Measurements from ENCODE around the gene MYO9A. TPM values are rescaled to one million over a fixed set of nuclear protein-coding genes. Genes with fewer than 3 reads are reported as not detected.

Gene MYO9A
- total RNA-seq, 1 experiment from 2014 or later = 13.6 TPM

DNA sequence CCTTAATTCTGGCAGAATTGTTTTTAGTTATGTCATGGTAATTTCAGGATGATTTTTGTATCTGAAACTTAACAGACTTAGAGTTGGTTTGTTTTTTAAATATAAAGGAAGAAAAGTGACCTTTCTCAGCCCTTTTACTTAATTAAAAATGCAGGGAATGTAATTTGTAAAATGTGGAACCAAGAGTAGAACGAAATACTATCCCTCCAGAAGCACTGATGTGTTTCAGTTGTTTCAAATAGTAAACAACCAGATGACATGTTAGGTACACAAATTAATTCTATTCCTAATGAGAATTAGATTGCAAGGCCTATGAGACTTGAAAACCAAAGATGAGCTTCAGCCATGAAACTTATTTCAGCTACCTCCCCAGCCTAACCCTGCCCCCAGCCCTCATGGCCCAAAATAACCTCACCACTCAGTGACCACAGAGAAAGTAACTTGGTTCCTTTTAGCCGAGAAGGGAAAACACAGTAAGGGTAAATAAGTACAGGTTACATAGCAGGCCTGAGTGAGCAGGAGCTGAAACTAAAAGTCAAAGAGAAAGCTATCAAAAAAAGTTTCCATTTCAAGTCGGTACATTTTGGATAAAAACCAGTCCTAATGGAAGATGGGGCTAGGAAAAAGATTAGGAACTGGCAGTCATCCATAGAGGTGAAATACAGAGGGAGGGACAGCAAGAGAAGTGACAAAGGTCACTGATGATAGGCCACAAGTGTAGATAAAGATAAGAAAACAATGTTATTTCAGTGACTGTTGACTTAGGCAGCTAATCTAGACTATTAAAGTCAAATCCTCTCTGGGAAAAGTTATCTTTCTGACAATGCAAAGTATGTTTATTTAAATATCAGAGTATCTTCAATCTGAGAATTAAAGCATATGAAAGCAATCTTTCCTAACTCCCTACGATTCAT lies 23.5 kb upstream of the MYO9A start:
- no peak for DNase-seq (ENCODE audit: low read depth, low spot score)
- in situ Hi-C loops (cut with HindIII; ENCODE audit: low pct_unique_long_range_greater_than_20kb, low sequenced_read_pairs) = no loop called here

DNA sequence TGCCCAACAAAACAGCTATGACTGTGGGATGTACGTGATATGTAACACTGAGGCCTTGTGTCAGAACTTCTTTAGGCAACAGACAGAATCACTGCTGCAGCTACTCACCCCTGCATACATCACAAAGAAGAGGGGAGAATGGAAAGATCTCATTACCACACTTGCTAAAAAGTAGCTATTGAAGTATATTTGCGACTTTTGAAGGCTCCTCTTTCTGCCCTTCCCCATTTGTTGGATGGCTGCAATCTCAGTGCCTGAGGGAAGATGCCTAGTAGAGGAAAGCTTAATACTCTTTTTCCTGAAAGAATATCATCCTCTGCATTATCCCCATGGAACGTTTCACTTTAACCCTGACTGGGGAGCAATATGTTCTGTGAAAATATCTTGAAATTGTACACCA lies 22.1 kb upstream of the MYO9A start:
- in situ Hi-C loops (cut with HindIII; ENCODE audit: low pct_unique_long_range_greater_than_20kb, low sequenced_read_pairs) = no loop called here
- DNase-seq (ENCODE audit: low read depth, low spot score) = no peak

DNA sequence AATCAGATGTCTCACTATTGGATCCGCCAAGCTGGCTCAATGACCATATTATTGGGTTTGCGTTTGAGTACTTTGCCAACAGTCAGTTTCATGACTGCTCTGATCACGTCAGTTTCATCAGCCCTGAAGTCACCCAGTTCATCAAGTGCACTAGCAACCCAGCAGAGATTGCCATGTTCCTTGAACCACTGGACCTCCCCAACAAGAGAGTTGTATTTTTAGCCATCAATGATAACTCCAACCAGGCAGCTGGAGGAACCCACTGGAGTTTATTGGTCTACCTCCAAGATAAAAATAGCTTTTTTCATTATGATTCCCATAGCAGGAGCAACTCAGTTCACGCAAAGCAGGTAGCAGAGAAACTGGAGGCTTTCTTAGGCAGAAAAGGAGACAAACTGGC lies 21.7 kb upstream of the MYO9A start:
- in situ Hi-C loops (cut with HindIII; ENCODE audit: low pct_unique_long_range_greater_than_20kb, low sequenced_read_pairs) = no loop called here
- no peak for DNase-seq (ENCODE audit: low read depth, low spot score)

DNA sequence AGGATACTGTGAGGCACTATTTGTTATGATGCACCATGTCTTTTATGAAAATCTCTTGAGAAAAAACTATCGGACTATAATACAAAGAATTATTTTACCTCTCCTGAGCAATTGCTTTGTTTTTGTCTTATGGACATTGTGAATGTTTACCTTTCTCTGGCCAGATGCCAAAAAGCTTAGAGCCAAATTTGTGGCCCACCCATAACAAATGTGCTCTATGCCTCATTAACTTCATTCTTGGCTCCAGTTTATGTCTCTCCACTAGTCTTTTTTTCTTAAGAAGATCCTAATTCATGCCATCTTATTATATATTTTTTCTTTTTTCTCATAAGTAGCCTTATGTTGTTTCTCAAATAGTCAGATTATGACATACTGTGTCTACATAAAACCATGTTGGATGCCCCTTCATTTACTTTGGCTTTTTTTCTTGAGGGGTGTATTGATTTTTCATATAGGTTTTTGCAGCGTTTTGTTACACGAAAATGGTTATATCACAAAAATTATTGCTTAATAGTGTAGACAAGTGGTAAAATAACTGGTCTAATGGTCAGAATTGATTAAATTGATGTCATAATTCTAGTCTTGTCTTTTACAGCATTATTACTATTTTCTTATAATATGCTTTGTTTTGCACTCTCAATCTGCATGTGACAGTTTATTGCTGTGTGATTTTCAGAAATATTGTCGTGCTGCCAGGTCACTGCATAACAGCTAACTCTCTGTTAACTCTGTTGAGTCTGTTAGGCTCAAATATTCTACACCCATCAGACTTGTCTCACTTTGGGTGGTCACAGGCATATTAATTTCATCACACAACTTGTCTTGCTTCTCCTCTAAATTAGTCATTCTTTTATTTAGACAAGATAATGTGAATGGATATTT lies 18.5 kb upstream of the MYO9A start:
- in situ Hi-C loops (cut with HindIII; ENCODE audit: low pct_unique_long_range_greater_than_20kb, low sequenced_read_pairs) = no loop called here
- no peak for DNase-seq (ENCODE audit: low read depth, low spot score)

DNA sequence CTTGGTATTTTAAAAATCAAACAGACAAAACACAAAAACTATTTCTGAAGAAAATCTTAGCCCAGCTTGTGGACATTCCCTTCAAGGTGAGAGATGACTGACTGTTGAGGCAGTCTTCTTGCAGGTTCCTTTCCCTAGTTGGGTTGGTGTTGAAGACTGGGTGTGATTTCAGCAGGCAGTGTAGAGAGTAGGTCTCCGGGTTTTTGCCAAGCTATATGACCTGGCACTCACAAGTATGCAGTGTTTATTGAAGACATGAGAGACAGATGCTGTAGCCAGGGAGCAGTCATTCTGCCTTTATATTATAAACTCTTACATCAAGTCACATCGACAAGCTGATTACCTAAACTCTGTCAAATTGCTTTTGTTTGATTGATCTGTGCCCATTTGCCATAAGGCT lies 17.8 kb upstream of the MYO9A start:
- in situ Hi-C loops (cut with HindIII; ENCODE audit: low pct_unique_long_range_greater_than_20kb, low sequenced_read_pairs) = no loop called here
- no peak for DNase-seq (ENCODE audit: low read depth, low spot score)

DNA sequence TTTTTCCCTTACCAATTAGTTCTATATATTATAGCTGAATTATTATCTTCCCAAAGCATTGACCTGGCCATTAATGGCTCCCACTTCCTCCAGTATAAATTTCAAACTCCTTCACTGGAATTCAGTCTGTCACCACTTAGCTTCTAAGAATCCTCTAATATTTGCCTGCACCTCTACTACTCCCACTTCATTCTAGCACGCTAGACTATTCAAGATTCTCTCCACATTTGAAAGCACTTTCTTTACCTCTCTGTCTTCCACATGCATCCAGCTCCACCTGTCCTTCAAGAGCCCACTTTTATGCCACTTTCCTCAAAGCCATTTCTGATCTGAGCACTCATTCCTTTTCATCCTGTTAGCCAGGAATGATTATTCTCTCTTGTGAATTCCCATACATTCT lies 15.3 kb upstream of the MYO9A start:
- no peak for DNase-seq (ENCODE audit: low read depth, low spot score)
- in situ Hi-C loops (cut with HindIII; ENCODE audit: low pct_unique_long_range_greater_than_20kb, low sequenced_read_pairs) = no loop called here

DNA sequence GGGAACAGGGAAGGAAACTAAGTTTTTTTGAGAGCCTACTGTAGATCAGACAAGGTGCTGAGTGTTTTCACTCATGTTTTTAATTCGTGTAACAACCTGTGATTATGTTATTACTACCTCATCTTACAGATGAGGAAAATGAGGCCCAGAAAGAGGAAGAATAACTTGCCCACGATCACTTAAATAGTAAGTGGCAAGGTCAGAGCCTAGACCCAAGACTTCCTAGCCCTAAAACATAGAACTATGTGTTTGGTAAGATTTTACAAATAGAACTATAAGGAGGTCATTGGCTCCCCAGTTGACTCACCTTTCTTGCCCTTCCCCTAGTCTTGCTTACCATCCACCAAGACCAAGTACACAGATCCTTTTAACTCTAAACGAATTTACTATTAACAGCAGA lies 14.0 kb upstream of the MYO9A start:
- in situ Hi-C loops (cut with HindIII; ENCODE audit: low pct_unique_long_range_greater_than_20kb, low sequenced_read_pairs) = no loop called here
- no peak for DNase-seq (ENCODE audit: low read depth, low spot score)

DNA sequence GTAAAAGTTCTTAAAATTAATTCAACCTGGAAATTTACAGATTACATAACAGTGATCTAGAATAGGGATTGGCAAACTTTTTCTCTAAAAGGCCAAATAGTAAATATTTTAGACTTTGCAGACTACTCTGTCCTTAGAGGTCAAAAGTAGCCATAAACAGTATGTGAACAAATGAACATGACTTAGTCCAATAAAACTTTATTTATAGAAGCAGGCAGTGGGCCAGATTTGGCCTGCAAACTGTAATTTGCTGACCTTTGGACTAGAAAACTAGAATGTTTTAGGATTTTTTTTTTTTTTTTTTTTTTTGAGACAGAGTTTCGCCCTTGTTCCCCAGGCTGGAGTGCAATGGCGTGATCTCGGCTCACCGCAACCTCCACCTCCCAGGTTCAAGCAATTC lies 12.3 kb upstream of the MYO9A start:
- in situ Hi-C loops (cut with HindIII; ENCODE audit: low pct_unique_long_range_greater_than_20kb, low sequenced_read_pairs) = no loop called here
- DNase-seq (ENCODE audit: low read depth, low spot score) = no peak

DNA sequence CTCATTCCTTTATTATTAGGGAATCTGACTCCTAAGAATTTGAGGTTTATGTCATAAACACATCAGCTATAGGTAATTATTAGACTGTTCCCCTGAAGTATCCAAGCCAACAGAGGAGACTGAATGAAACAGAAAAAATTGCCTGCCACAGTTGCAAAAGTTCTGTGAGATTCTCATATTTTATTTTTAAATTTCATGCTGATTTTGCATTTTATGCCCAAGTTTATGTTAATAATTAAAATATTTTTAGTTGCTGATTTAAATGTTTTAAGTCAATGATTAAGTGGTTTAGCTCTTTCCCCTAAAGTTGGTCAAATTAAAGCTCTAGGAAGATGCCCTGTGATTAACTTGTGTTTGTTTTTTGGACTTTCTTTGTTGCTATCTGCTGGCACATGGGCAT lies 10.4 kb upstream of the MYO9A start:
- DNase-seq (ENCODE audit: low read depth, low spot score) = no peak
- in situ Hi-C loops (cut with HindIII; ENCODE audit: low pct_unique_long_range_greater_than_20kb, low sequenced_read_pairs) = no loop called here

DNA sequence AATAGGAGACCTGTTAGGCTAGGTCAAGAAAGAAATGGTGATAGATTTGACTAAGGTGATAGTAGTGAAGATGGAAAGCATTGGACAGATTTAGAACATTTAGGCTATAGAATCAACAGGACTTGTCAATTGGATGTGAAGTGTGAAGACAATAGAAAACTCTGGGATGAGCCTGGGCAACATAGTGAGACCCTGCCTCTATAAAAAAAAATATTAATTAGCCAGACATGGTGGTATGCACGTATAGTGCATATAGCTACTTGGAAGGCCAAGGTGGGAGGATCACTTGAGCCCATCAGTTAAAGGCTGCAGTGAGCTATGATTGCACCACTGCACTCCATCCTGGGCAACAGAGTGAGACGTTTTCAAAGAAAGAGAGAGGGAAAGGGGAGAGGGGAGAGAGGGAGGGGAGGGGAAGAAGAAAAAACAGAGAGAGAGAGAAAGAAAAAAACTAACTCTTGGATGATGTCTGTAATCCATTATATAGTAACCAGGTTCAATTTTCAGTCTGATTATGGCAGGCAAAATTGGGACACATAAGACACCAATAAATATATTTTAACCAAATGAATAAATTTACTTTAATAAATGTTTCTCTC lies 9.9 kb upstream of the MYO9A start:
- no peak for DNase-seq (ENCODE audit: low read depth, low spot score)
- in situ Hi-C loops (cut with HindIII; ENCODE audit: low pct_unique_long_range_greater_than_20kb, low sequenced_read_pairs) = no loop called here

DNA sequence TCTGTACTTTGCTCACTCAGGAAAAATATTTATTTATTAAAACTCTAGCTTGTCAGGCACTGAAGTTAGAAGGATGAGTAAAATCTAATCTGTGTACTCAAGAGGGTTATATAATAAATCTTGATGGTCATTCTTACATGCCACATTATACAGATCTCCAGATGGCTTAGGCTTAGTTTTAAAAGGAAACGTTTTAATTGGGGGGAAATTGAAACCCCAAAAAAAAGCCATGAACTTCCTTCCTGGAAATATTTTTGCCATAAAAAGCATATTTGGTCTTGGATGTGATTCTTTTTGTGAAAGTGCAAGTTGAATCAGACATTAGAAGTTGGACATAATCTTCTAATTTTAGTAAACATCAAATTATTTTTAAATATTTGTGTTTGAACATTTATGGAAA lies 6.3 kb upstream of the MYO9A start:
- no peak for DNase-seq (ENCODE audit: low read depth, low spot score)
- in situ Hi-C loops (cut with HindIII; ENCODE audit: low pct_unique_long_range_greater_than_20kb, low sequenced_read_pairs) = no loop called here

DNA sequence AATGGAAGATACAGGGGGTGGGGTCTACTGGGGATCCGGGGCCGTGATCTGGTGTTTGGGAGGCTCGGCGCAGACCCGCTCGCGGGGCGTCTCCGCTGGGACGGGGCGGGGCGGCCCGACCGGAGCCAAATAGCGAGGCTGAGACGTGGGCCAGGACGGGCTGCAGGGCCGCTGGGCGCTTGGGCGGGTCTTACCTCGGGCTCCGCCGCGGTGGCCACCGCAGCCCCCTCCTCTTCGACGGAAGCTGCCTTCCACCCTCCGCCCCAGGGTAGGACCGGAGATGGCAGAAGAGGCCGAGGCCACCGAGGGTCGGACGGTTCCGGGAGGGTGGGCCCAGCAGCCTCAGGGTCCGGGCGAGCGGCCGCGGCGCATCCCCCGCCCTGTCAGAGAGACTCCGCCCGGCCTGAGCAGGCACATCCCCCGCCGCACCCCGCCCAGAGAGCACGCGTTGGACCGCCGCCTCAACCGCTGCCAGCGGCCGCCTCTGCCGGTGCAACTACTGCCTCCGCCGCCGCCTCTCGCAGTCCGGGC lies 399 bp downstream of the MYO9A start:
- in situ Hi-C loops (cut with HindIII; ENCODE audit: low pct_unique_long_range_greater_than_20kb, low sequenced_read_pairs) = no loop called here
- DNase-seq (ENCODE audit: low read depth, low spot score) = peak; percentile 81

DNA sequence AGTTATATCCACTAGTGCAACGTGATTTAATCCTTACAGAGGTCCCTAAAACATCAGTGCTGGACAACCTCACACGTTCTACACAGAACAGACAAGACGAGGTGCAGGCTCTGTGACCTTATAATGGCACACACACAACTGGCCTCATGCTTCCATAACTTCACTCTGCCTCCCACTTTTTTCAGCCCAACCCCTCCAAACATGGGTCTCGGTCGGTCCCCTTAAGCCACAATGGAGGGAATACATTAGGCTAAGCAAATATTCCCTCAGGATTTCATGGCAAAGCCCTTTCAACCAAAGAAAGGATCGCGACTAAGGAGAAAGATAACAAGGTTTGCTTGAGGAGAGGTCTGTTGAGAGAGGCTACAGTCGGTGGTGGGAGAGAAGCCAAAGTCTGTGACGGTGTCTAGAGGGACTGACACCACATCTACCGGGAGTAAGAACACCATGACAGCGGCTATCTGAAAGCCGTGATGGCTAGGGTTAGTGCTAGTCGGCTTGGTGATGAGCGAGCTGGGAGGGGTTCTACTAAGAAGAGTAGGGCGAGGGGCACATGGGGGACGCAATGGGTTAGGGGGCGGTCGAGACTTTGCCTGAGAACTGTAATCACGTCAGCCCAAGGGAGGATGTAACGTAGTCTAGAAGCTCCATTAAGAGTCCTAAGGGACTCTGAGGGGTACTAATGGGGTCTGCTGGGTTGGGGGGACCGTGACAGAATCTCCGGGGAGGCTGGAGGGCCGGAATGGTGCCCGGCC lies 1.0 kb downstream of the MYO9A start:
- DNase-seq (ENCODE audit: low read depth, low spot score) = peak; percentile 9
- in situ Hi-C loops (cut with HindIII; ENCODE audit: low pct_unique_long_range_greater_than_20kb, low sequenced_read_pairs) = no loop called here

DNA sequence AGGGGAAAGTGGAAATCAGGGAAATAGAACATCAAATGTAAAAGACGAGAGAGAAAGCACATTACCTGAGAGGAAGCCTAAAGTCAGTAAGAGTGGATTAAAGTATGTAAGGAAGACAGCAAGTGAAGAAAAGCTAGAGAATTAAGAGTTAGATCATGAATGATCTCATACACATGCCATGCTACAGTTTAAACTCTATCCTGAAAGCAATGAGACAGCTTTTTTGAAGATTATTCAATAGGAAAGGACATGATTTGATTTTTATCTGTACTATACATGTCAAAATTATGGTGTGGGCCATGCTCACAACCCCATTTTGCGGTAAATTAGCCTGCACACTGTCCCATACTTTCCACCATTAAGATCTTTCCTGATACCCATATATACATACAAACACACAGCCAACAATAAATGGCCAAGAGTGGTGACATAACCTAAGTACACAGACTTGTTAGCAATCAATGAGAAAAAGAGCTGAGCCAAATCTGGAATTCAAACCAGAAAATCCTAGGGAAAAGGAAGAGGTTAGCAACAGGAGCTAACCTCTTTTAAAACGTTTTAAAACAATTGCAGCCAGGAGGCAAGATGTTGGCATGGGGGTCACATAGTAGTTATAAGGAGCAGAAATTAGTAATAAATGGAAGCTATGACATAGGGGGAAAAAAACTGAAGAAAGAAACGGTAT lies 4.5 kb downstream of the MYO9A start:
- in situ Hi-C loops (cut with HindIII; ENCODE audit: low pct_unique_long_range_greater_than_20kb, low sequenced_read_pairs) = no loop called here
- no peak for DNase-seq (ENCODE audit: low read depth, low spot score)

DNA sequence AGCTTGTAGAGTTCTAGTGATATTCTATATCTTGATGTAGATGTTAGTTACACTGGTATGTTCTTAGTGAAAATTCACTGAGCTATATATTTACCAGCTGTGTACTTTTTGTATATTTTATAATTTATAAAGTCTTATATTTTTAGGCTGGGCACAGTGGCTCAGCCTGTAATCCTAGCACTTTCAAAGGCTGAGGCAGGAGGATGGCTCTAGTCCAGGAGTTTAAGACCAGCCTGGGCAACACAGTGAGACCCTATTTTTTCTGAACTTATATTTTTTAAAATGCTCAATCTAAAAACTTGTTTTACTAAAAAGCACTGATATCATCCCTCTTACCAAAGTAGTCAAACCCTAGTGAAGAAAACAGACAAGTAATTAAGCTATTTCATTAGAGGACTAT lies 5.1 kb downstream of the MYO9A start:
- DNase-seq (ENCODE audit: low read depth, low spot score) = no peak
- in situ Hi-C loops (cut with HindIII; ENCODE audit: low pct_unique_long_range_greater_than_20kb, low sequenced_read_pairs) = no loop called here

DNA sequence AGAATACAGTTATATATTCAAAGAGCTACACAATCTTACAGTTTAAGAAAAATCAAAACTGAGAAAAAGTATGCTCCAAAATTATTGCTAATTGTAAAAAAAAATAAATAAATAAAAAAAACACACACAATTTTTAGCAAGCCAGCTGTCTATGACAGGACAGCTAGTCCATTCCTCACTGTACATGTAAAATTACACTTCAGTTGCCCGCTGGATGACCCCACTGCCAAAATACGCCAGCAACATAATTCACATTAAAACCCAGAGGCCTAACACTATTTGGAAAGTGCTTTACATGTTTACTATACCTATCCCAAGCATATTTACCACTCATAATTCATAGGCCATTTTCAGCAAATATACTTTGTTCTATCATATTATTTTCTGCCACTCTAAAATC lies 5.8 kb downstream of the MYO9A start:
- in situ Hi-C loops (cut with HindIII; ENCODE audit: low pct_unique_long_range_greater_than_20kb, low sequenced_read_pairs) = no loop called here

DNA sequence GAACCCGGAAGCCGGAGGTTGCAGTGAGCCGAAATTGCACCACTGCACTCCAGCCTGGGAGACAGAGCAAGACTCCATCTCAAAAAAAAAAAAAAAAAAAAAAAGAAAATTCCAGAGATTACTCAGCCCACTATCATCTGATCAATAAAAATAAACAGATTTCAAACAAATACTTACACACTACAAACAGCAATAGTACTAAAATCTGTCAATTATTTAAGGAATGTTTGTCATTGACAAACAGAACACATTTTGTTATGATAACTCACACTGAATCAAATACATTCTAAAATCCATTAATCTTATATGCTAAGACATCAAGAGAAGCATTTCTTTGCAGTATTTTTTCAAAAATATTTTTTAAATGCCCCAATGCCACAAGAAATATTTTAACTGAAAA lies 7.6 kb downstream of the MYO9A start:
- no peak for DNase-seq (ENCODE audit: low read depth, low spot score)
- in situ Hi-C loops (cut with HindIII; ENCODE audit: low pct_unique_long_range_greater_than_20kb, low sequenced_read_pairs) = no loop called here

More for the DNA sequence above, 5.8 kb downstream of the MYO9A start:
- DNase-seq (ENCODE audit: low read depth, low spot score) = no peak
